CD14-positive monocyte (primary cell): ENCODE data around the gene GALNT14. TPM values are rescaled to one million over a fixed set of nuclear protein-coding genes. Genes with fewer than 3 reads are reported as not detected.

Experiments
- DNase-seq, 3 donors: peaks; one replicate each; pipeline ENCODE4 v3.0.0-alpha.2; 2011 to 2022
- H2AFZ ChIP-seq: 2 replicates; pipeline ENCODE4 v1.6.0; 2012; ENCODE audit warnings: mild to moderate bottlenecking, low read depth, low read length, inconsistent platforms; ENCODE audit not compliant: insufficient read depth, poor library complexity, severe bottlenecking
- H3K27ac ChIP-seq, 2 donors: 1 replicate in 1 of 2; 2 replicates in 1 of 2; pipeline ENCODE4 v1.5.1; 2012 to 2013; ENCODE audit warnings: low read length in 2 of 2, control low read depth in 1 of 2, inconsistent platforms in 1 of 2, low read depth in 1 of 2, mild to moderate bottlenecking in 1 of 2
- H3K27me3 ChIP-seq, 2 donors: one replicate each; pipeline versions ENCODE4 v1.6.0 to v1.6.1; 2011 to 2013; ENCODE audit warnings: low read length in 2 of 2; ENCODE audit not compliant: control insufficient read depth in 2 of 2, insufficient read depth in 2 of 2
- H3K36me3 ChIP-seq, 2 donors: replicated peaks in 1 of 2; 1 replicate in 1 of 2; 2 replicates in 1 of 2; pipeline versions ENCODE4 v1.5.1 to v1.6.1; 2012 to 2013; ENCODE audit warnings: low read length in 2 of 2, control low read depth in 1 of 2, inconsistent platforms in 1 of 2, mild to moderate bottlenecking in 1 of 2; ENCODE audit not compliant: insufficient read depth in 2 of 2, control insufficient read depth in 1 of 2
- H3K4me1 ChIP-seq, 2 donors: 1 replicate in 1 of 2; 2 replicates in 1 of 2; pipeline versions ENCODE4 v1.5.1 to v1.6.1; 2012 to 2013; ENCODE audit warnings: low read length in 2 of 2, control low read depth in 1 of 2, inconsistent platforms in 1 of 2, mild to moderate bottlenecking in 1 of 2, moderate library complexity in 1 of 2; ENCODE audit not compliant: insufficient read depth in 2 of 2, control insufficient read depth in 1 of 2
- H3K4me2 ChIP-seq: replicated peaks from 2 replicates; pipeline ENCODE3; 2012; ENCODE audit warnings: low read length, moderate library complexity, mild to moderate bottlenecking; ENCODE audit not compliant: poor library complexity, severe bottlenecking; ENCODE audit errors: extremely low read depth
- H3K4me3 ChIP-seq, 3 experiments: fragments of 200-600 bp in 1 of 3; sonication (generic) in 1 of 3; replicated peaks in 1 of 3; 1 replicate in 2 of 3; 2 replicates in 1 of 3; pipeline ENCODE4 v1.5.1; 2011 to 2013; ENCODE audit warnings: low read length in 3 of 3, mild to moderate bottlenecking in 3 of 3, control low read depth in 2 of 3, low read depth in 2 of 3, inconsistent platforms in 1 of 3, moderate library complexity in 1 of 3
- H3K79me2 ChIP-seq: 2 replicates; pipeline ENCODE4 v1.6.0; 2012; ENCODE audit warnings: mild to moderate bottlenecking, control low read depth, inconsistent platforms, low read length, moderate library complexity; ENCODE audit not compliant: insufficient read depth
- H3K9ac ChIP-seq: 2 replicates; pipeline ENCODE4 v1.6.0; 2017; ENCODE audit warnings: low read length, mild to moderate bottlenecking; ENCODE audit not compliant: insufficient read depth, poor library complexity, severe bottlenecking
- H3K9me3 ChIP-seq, 2 donors: replicated peaks in 1 of 2; 1 replicate in 1 of 2; 2 replicates in 1 of 2; pipeline versions ENCODE4 v1.5.1 to v1.6.1; 2012 to 2013; ENCODE audit warnings: low read length in 2 of 2, control low read depth in 1 of 2; ENCODE audit not compliant: control insufficient read depth in 1 of 2, insufficient read depth in 1 of 2
- H4K20me1 ChIP-seq: 2 replicates; pipeline ENCODE4 v1.6.0; 2012; ENCODE audit warnings: mild to moderate bottlenecking, low read length, control low read depth, moderate library complexity; ENCODE audit not compliant: insufficient read depth
- H3K27ac Mint-ChIP-seq, 7 donors: one replicate each; pipeline ENCODE4 v1.8.0; 2020; ENCODE audit warnings: mild to moderate bottlenecking in 7 of 7, mixed read lengths in 7 of 7, moderate library complexity in 6 of 7, inconsistent platforms in 2 of 7
- H3K27me3 Mint-ChIP-seq, 3 donors: one replicate each; pipeline ENCODE4 v1.8.0; 2021 to 2022; ENCODE audit warnings: low read depth in 3 of 3, mild to moderate bottlenecking in 3 of 3, mixed read lengths in 3 of 3, moderate library complexity in 3 of 3, inconsistent platforms in 1 of 3
- H3K36me3 Mint-ChIP-seq, 2 donors: one replicate each; pipeline ENCODE4 v1.8.0; 2020; ENCODE audit warnings: mixed read lengths in 2 of 2, inconsistent platforms in 1 of 2, mild to moderate bottlenecking in 1 of 2
- H3K4me1 Mint-ChIP-seq: one replicate; pipeline ENCODE4 v1.8.0; 2020; ENCODE audit warnings: mild to moderate bottlenecking, mixed read lengths
- H3K4me3 Mint-ChIP-seq, 2 donors: one replicate each; pipeline ENCODE4 v1.8.0; 2020; ENCODE audit warnings: mild to moderate bottlenecking in 2 of 2, mixed read lengths in 2 of 2, moderate library complexity in 1 of 2
- H3K9me3 Mint-ChIP-seq, 7 donors: one replicate each; pipeline ENCODE4 v1.8.0; 2020 to 2022; ENCODE audit warnings: mixed read lengths in 7 of 7, mild to moderate bottlenecking in 6 of 7, moderate library complexity in 6 of 7, inconsistent platforms in 2 of 7
- WGBS: methylation state at CpG from one replicate; pipeline ENCODE4 v1.1.5; 2013; ENCODE audit warnings: missing lambda C conversion rate; ENCODE audit not compliant: insufficient coverage; 5-methylcytosine and 5-hydroxymethylcytosine counted together
- intact Hi-C, 2 donors: fragments of 100-400 bp; cut with micrococcal nuclease; formaldehyde crosslinking; loops; one replicate each; pipeline versions ENCODE4 v1.15.0 to v1.15.1; 2023
- polyA plus RNA-seq, 3 donors: library from polyadenylated mRNA; depleted of rRNA in 1 of 3; unstranded in 2 of 3; stranded (reverse) in 1 of 3; fragments of 300-500 nt in 2 of 3; fragments of >200 nt in 1 of 3; fragmentation: Illumina TruSeq in 2 of 3; gene quantifications; 1 replicate in 2 of 3; 2 replicates in 1 of 3; pipeline ENCODE4 v1.2.3, GENCODE V29; 2012 to 2021
- TF ChIP-seq, protein P1 (sequence below): fragments of 200-600 bp; IDR thresholded peaks from one replicate; pipeline ENCODE4 v1.8.0; 2022; ENCODE audit warnings: antibody characterized with exemption, mild to moderate bottlenecking

The GALNT14 gene
- polyA plus RNA-seq, 3 donors, result 0.33 TPM; not detected in 2

DNA sequence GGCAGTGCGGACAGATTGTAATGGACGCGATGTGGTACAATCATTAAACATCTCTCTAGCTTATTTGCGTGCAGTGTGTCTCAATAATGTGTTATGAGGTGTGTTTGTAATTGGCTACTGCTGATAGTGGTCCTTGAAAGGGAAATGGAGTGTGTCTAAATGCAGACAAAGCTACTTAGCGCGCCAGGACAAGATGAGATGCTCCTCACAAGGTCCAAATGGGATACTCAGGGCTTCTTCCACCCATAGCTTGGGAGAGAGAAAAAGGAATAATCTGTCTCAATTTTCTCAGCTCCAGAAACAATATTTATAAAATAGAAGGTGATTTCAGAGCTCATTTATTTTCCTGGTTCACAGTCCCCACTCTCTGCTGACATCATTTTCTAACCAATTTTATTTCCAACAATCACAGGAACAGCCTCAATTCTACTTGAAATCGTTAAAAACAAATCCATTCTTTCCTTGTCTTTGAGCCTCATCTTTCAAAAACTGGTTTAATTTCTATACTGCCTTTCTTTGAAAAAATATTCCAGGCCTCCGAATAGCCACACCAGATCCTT, 28.5 kb downstream of the GALNT14 start:
- no peak overlapping the region for H3K4me3 Mint-ChIP-seq

DNA sequence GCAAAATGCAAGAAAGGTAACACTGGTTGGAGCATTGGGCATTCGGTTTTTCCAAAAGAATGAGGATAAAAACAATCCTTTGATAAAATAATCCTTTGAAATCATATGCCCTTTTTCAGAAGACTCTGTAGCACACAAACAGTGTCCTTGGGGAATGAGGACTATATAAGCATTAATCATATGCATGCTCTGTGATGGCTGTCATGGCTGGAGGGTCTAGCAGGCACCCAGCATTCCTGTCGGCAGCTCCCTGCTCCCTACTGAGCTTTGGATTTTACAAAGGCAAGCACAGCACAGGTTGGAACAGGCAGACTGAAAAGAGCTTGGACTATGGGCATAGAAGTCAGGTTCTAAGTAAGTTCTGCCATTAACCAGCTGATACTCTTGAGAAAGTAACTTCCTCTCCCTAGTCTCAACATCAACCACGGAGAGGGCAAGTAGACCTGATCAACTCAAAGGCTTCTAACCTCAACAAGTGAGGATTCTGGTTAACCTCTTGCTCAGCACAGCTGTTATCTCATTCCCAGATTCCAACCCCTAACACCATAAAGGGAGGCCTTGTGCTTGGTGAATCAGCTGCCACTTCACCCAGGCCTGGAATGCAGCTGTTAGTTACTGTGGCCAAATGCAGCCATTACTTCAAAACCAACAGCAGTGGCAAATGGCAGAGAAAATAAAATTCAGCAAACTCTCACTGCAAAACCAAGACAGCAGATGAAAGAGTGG, 29.5 kb downstream of the GALNT14 start:
- Histone ChIP-seq H4K20me1 (no peaks in the 10 kb centered on the region), H3K4me3 (no peak overlapping the region), H3K9ac (no peak overlapping the region), H2AFZ (no peak overlapping the region), H3K27me3 (no peaks in the 10 kb centered on the region), H3K79me2 (no peaks in the 10 kb centered on the region), H3K4me2 (no peak overlapping the region), H3K4me1 (no peaks in the 10 kb centered on the region), H3K36me3 (no peaks in the 10 kb centered on the region), H3K27ac (no peak overlapping the region), H3K9me3 (no peaks in the 10 kb centered on the region)
- Mint-ChIP-seq H3K27me3 (peaks cover 0 to 3% (median 0%) of the 10 kb centered on the region in 3 donors), H3K27ac (no peak overlapping the region), H3K4me3 (no peak overlapping the region), H3K36me3 (no peaks in the 10 kb centered on the region), H3K9me3 (peaks cover 0 to 3% (median 0%) of the 10 kb centered on the region in 7 donors), H3K4me1 (no peaks in the 10 kb centered on the region)
- TF ChIP-seq, protein P1, sequence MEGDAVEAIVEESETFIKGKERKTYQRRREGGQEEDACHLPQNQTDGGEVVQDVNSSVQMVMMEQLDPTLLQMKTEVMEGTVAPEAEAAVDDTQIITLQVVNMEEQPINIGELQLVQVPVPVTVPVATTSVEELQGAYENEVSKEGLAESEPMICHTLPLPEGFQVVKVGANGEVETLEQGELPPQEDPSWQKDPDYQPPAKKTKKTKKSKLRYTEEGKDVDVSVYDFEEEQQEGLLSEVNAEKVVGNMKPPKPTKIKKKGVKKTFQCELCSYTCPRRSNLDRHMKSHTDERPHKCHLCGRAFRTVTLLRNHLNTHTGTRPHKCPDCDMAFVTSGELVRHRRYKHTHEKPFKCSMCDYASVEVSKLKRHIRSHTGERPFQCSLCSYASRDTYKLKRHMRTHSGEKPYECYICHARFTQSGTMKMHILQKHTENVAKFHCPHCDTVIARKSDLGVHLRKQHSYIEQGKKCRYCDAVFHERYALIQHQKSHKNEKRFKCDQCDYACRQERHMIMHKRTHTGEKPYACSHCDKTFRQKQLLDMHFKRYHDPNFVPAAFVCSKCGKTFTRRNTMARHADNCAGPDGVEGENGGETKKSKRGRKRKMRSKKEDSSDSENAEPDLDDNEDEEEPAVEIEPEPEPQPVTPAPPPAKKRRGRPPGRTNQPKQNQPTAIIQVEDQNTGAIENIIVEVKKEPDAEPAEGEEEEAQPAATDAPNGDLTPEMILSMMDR, result no peak
- no peak for DNase-seq
- 83% methylated on average over 1 of the region's 3 CpGs for WGBS
- intact Hi-C loops, result no loop called here

More for the DNA sequence above, 28.5 kb downstream of the GALNT14 start:
- no peaks in the 10 kb centered on the region for H3K9me3 ChIP-seq
- H3K27me3 Mint-ChIP-seq, result peaks cover 0 to 3% (median 0%) of the 10 kb centered on the region in 3 donors
- 87% methylated on average over 2 of the region's 8 CpGs for WGBS
- no peaks in the 10 kb centered on the region for H3K79me2 ChIP-seq
- no peaks in the 10 kb centered on the region for H3K4me1 ChIP-seq
- no peaks in the 10 kb centered on the region for H3K27me3 ChIP-seq
- H2AFZ ChIP-seq, result no peak overlapping the region
- H3K4me3 ChIP-seq, result no peak overlapping the region
- peaks cover 0 to 2% (median 0%) of the 10 kb centered on the region in 7 donors for H3K9me3 Mint-ChIP-seq
- no peak overlapping the region for H3K9ac ChIP-seq
- H3K36me3 ChIP-seq, result no peaks in the 10 kb centered on the region
- no peaks in the 10 kb centered on the region for H3K4me1 Mint-ChIP-seq
- no peaks in the 10 kb centered on the region for H3K36me3 Mint-ChIP-seq
- H3K27ac ChIP-seq, result no peak overlapping the region
- no peak overlapping the region for H3K4me2 ChIP-seq
- no peak for DNase-seq
- TF ChIP-seq, protein P1, result no peak
- no peak overlapping the region for H3K27ac Mint-ChIP-seq
- H4K20me1 ChIP-seq, result no peaks in the 10 kb centered on the region
- intact Hi-C loops, result no loop called here
